Measurements from ENCODE around the gene MC2R. TPM values are rescaled to one million over a fixed set of nuclear protein-coding genes. Genes with fewer than 3 reads are reported as not detected.

The MC2R gene
- total RNA-seq, 1 experiment from 2014 or later, result not detected

DNA sequence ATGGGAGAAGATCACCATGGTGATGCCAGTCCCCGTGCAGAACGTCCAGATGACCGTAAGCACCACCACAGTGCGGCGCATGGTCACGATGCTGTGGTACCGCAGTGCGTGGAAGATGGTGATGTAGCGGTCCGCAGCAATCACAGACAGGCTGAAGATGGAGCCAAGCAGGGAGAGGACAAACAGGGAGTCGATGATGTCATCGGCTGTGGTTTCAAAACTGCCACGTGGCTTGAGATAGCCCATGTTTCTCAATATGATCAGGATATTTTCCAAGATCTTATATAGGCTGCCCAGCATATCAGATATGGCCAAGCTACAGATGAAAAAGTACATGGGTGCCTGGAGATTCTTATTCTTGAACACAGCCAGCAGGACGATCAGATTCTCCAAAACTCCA lies 30.3 kb downstream of the MC2R start:
- Mint-ChIP-seq H3K4me1 (ENCODE audit: low read depth, unreplicated experiment) (no peaks in the 10 kb centered on the region), H3K9me3 (ENCODE audit: low read depth, unreplicated experiment) (peaks cover 3% of the 10 kb centered on the region), H3K27ac (ENCODE audit: unreplicated experiment) (no peak overlapping the region), H3K36me3 (ENCODE audit: insufficient read depth, unreplicated experiment) (no peaks in the 10 kb centered on the region), H3K4me3 (ENCODE audit: low read depth, unreplicated experiment) (no peak overlapping the region), H3K27me3 (ENCODE audit: unreplicated experiment) (peaks cover 67% of the 10 kb centered on the region)
- TF ChIP-seq, protein P1, sequence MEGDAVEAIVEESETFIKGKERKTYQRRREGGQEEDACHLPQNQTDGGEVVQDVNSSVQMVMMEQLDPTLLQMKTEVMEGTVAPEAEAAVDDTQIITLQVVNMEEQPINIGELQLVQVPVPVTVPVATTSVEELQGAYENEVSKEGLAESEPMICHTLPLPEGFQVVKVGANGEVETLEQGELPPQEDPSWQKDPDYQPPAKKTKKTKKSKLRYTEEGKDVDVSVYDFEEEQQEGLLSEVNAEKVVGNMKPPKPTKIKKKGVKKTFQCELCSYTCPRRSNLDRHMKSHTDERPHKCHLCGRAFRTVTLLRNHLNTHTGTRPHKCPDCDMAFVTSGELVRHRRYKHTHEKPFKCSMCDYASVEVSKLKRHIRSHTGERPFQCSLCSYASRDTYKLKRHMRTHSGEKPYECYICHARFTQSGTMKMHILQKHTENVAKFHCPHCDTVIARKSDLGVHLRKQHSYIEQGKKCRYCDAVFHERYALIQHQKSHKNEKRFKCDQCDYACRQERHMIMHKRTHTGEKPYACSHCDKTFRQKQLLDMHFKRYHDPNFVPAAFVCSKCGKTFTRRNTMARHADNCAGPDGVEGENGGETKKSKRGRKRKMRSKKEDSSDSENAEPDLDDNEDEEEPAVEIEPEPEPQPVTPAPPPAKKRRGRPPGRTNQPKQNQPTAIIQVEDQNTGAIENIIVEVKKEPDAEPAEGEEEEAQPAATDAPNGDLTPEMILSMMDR (IDR thresholded peaks at IDR 0.05; ENCODE audit: unreplicated experiment), result no peak
- CTCF ChIA-PET, result no interaction called here
- no TSS peak for BruUV-seq (replicated peaks)
- no peak for DNase-seq
- intact Hi-C loops (cut with micrococcal nuclease; ENCODE audit: unreplicated experiment), result no loop called here

DNA sequence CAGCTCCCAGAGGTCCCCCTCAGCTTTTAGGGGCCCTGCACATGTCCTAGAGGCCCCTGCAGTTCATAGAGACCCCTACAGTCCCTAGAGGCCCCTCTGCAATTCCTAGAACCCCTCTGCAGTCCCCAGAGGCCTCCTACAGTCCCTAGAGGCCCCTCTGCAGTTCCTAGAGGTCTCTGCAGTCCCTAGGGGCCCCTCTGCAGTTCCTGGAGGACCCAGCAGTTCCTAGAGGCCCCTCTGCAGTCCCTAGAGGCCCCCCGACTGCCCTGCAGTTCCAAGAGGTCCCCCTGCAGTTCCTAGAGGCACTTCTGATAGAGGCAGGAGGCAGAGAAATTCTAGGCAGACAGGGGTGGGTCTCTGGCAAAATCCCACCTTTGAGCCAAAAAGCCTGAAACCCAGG lies 35.4 kb downstream of the MC2R start:
- peaks cover 61% of the 10 kb centered on the region for H3K27me3 Mint-ChIP-seq (ENCODE audit: unreplicated experiment)
- intact Hi-C loops (cut with micrococcal nuclease; ENCODE audit: unreplicated experiment), result no loop called here
- H3K4me1 Mint-ChIP-seq (ENCODE audit: low read depth, unreplicated experiment), result no peaks in the 10 kb centered on the region
- no peaks in the 10 kb centered on the region for H3K36me3 Mint-ChIP-seq (ENCODE audit: insufficient read depth, unreplicated experiment)
- TF ChIP-seq, protein P1 (IDR thresholded peaks at IDR 0.05; ENCODE audit: unreplicated experiment), result no peak
- H3K27ac Mint-ChIP-seq (ENCODE audit: unreplicated experiment), result no peak overlapping the region
- no TSS peak for BruUV-seq (replicated peaks)
- H3K4me3 Mint-ChIP-seq (ENCODE audit: low read depth, unreplicated experiment), result no peak overlapping the region
- peaks cover 3% of the 10 kb centered on the region for H3K9me3 Mint-ChIP-seq (ENCODE audit: low read depth, unreplicated experiment)
- DNase-seq, result no peak
- CTCF ChIA-PET, result no interaction called here

- peaks cover 61% of the 10 kb centered on the region for H3K27me3 Mint-ChIP-seq (ENCODE audit: unreplicated experiment)
- no TSS peak for BruUV-seq (replicated peaks)
- no peak for DNase-seq
- no peaks in the 10 kb centered on the region for H3K36me3 Mint-ChIP-seq (ENCODE audit: insufficient read depth, unreplicated experiment)
- H3K27ac Mint-ChIP-seq (ENCODE audit: unreplicated experiment), result no peak overlapping the region
- CTCF ChIA-PET, result no interaction called here
- intact Hi-C loops (cut with micrococcal nuclease; ENCODE audit: unreplicated experiment), result no loop called here
- no peaks in the 10 kb centered on the region for H3K4me1 Mint-ChIP-seq (ENCODE audit: low read depth, unreplicated experiment)
- peaks cover 3% of the 10 kb centered on the region for H3K9me3 Mint-ChIP-seq (ENCODE audit: low read depth, unreplicated experiment)
- H3K4me3 Mint-ChIP-seq (ENCODE audit: low read depth, unreplicated experiment), result no peak overlapping the region
- TF ChIP-seq, protein P1 (IDR thresholded peaks at IDR 0.05; ENCODE audit: unreplicated experiment), result no peak
Observed at GRCh38 chr18:13879492-13879891, 35.8 kb downstream of the MC2R start.

DNA sequence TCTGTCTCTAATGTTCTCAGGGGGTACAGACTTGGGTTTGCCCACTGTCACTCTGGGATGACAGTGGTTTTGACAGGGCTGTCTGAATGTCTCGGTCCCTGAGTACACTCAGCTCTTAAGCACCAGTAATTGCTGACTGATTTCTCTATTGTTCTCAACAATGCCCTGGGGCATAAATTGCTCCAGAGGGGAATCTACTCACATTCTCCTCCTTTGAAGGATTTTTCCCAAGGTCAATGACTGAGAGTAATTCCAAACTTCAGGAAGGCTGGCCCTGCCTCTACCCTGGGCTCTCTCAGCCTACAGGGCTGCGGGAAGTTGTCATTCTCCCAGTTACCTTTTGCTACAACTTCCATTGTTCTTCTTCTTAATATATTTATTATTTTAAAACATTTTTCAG lies 36.5 kb downstream of the MC2R start:
- no peak for DNase-seq
- intact Hi-C loops (cut with micrococcal nuclease; ENCODE audit: unreplicated experiment), result no loop called here
- no peak overlapping the region for H3K27ac Mint-ChIP-seq (ENCODE audit: unreplicated experiment)
- CTCF ChIA-PET, result no interaction called here
- H3K4me3 Mint-ChIP-seq (ENCODE audit: low read depth, unreplicated experiment), result no peak overlapping the region
- H3K27me3 Mint-ChIP-seq (ENCODE audit: unreplicated experiment), result peaks cover 54% of the 10 kb centered on the region
- peaks cover 3% of the 10 kb centered on the region for H3K9me3 Mint-ChIP-seq (ENCODE audit: low read depth, unreplicated experiment)
- TF ChIP-seq, protein P1 (IDR thresholded peaks at IDR 0.05; ENCODE audit: unreplicated experiment), result no peak
- no TSS peak for BruUV-seq (replicated peaks)
- H3K4me1 Mint-ChIP-seq (ENCODE audit: low read depth, unreplicated experiment), result no peaks in the 10 kb centered on the region
- H3K36me3 Mint-ChIP-seq (ENCODE audit: insufficient read depth, unreplicated experiment), result no peaks in the 10 kb centered on the region

GRCh38 chr18:13877157-13877556 lies 38.2 kb downstream of the MC2R start:
- CTCF ChIA-PET, result no interaction called here
- Mint-ChIP-seq H3K27ac (ENCODE audit: unreplicated experiment) (no peak overlapping the region), H3K9me3 (ENCODE audit: low read depth, unreplicated experiment) (no peaks in the 10 kb centered on the region)

More at GRCh38 chr18:13877157-13877556, 38.2 kb downstream of the MC2R start:
- intact Hi-C loops (cut with micrococcal nuclease; ENCODE audit: unreplicated experiment), result no loop called here
- no peak for DNase-seq
- Mint-ChIP-seq H3K4me1 (ENCODE audit: low read depth, unreplicated experiment) (no peaks in the 10 kb centered on the region), H3K36me3 (ENCODE audit: insufficient read depth, unreplicated experiment) (no peaks in the 10 kb centered on the region), H3K27me3 (ENCODE audit: unreplicated experiment) (peaks cover 37% of the 10 kb centered on the region), H3K4me3 (ENCODE audit: low read depth, unreplicated experiment) (no peak overlapping the region)
- TF ChIP-seq, protein P1 (IDR thresholded peaks at IDR 0.05; ENCODE audit: unreplicated experiment), result no peak
- BruUV-seq (replicated peaks), result no TSS peak
